A549 (cell line): ENCODE results near the gene HEATR1.

Experiments used
- BHLHE40 ChIP-seq: IDR thresholded peaks from 2 replicates; pipeline ENCODE4 v1.6.1; 2012; ENCODE audit warnings: low read depth, low read length, inconsistent platforms
- CTCF ChIP-seq: fragments of >200 bp; sonication (Bioruptor Twin); formaldehyde crosslinking; IDR thresholded peaks from 3 replicates; pipeline ENCODE4 v1.5.1; 2016
- ESRRA ChIP-seq: fragments of 150-350 bp; IDR thresholded peaks from 2 replicates; pipeline ENCODE4 v1.6.1; 2014; ENCODE audit warnings: mild to moderate bottlenecking, low read length, borderline replicate concordance
- MAX ChIP-seq: IDR thresholded peaks from 2 replicates; pipeline ENCODE4 v1.6.1; 2012
- MYC ChIP-seq: IDR thresholded peaks from 2 replicates; pipeline ENCODE4 v1.6.1; 2012; ENCODE audit warnings: mild to moderate bottlenecking, inconsistent platforms, low read length, improper control_type of control experiment, borderline replicate concordance
- POLR2A ChIP-seq: IDR thresholded peaks from 2 replicates; pipeline ENCODE4 v1.6.1; 2012; ENCODE audit warnings: mild to moderate bottlenecking, low read length
- POLR2AphosphoS2 ChIP-seq: conservative IDR thresholded peaks from 2 replicates; pipeline ENCODE4 v1.6.1; 2012; ENCODE audit warnings: low read length, improper control_type of control experiment, inconsistent platforms
- SMC3 ChIP-seq: fragments of >200 bp; sonication (Bioruptor Twin); formaldehyde crosslinking; IDR thresholded peaks from 3 replicates; pipeline ENCODE4 v1.6.1; 2018; ENCODE audit warnings: inconsistent platforms
- TF ChIP-seq, protein P1 (sequence below): fragments of 200-600 bp; sonication (generic); IDR thresholded peaks from 2 replicates; pipeline ENCODE4 v1.6.1; 2016; ENCODE audit warnings: antibody characterized with exemption, mild to moderate bottlenecking, moderate library complexity
- TF ChIP-seq, protein P2 (sequence below): fragments of 450-650 bp; IDR thresholded peaks from 2 replicates; pipeline ENCODE4 v1.6.1; 2014; ENCODE audit warnings: antibody characterized with exemption

- TF ChIP-seq, protein P1, sequence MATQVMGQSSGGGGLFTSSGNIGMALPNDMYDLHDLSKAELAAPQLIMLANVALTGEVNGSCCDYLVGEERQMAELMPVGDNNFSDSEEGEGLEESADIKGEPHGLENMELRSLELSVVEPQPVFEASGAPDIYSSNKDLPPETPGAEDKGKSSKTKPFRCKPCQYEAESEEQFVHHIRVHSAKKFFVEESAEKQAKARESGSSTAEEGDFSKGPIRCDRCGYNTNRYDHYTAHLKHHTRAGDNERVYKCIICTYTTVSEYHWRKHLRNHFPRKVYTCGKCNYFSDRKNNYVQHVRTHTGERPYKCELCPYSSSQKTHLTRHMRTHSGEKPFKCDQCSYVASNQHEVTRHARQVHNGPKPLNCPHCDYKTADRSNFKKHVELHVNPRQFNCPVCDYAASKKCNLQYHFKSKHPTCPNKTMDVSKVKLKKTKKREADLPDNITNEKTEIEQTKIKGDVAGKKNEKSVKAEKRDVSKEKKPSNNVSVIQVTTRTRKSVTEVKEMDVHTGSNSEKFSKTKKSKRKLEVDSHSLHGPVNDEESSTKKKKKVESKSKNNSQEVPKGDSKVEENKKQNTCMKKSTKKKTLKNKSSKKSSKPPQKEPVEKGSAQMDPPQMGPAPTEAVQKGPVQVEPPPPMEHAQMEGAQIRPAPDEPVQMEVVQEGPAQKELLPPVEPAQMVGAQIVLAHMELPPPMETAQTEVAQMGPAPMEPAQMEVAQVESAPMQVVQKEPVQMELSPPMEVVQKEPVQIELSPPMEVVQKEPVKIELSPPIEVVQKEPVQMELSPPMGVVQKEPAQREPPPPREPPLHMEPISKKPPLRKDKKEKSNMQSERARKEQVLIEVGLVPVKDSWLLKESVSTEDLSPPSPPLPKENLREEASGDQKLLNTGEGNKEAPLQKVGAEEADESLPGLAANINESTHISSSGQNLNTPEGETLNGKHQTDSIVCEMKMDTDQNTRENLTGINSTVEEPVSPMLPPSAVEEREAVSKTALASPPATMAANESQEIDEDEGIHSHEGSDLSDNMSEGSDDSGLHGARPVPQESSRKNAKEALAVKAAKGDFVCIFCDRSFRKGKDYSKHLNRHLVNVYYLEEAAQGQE: no peak
- TF ChIP-seq POLR2AphosphoS2: no peak
- no peak for TF ChIP-seq MYC
- TF ChIP-seq, protein P2, sequence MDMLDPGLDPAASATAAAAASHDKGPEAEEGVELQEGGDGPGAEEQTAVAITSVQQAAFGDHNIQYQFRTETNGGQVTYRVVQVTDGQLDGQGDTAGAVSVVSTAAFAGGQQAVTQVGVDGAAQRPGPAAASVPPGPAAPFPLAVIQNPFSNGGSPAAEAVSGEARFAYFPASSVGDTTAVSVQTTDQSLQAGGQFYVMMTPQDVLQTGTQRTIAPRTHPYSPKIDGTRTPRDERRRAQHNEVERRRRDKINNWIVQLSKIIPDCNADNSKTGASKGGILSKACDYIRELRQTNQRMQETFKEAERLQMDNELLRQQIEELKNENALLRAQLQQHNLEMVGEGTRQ: no peak
- no peak for TF ChIP-seq BHLHE40
- no peak for TF ChIP-seq ESRRA
- no peak for TF ChIP-seq CTCF
- TF ChIP-seq SMC3: no peak
- TF ChIP-seq MAX: no peak
- no peak for TF ChIP-seq POLR2A
Measured at GRCh38 chr1:236552096-236552495, 52.2 kb downstream of the HEATR1 start.
